ENCODE measurements around the gene EXOC1.

EXOC1 gene

DNA sequence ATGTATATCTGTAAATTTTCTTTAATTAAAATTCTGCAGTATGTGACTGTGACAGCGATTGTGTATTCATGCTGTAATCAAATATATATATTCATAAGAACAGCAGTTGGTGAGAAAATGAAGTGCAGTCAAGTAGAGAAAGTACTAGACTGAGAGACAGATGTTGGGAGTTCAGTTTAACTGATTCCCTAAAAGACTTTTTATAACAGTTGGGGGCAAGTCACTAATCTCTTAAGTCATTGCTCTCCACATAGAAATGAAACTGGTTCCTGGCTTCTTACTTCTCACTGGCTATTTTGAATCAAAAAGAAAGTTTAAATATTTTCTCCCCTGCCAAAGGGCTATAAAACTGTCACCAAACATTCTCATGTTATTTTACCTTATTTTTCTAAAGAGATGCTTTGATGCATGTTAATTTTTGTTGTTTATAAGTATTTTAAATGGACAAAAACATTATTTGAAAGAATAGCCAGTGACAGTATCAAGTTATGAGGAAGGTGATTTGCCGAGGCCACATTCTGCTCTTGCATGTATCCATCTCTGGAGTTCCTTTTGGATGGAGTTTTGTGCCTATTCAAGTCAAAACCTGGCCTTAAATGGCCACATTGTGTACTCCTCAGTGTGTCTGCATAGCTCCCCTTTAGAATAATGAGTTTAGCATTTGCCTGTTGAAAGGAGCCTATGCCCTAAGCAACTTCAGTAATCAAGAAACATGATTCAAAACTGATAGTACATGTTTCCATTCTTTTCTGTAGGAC, 30.8 kb downstream of the EXOC1 start:
- no peaks in the 10 kb centered on the region for H3K9me3 ChIP-seq (ENCODE audit: low read length)
- H3K9me2 ChIP-seq (ENCODE audit: low read depth, low read length): no peaks in the 10 kb centered on the region
- H3K36me3 ChIP-seq (ENCODE audit: insufficient read depth, low read length): peaks cover 23% of the 10 kb centered on the region
- H3K27ac ChIP-seq (ENCODE audit: low read depth, low read length, poor library complexity, severe bottlenecking): no peak overlapping the region
- no peaks in the 10 kb centered on the region for H4K20me1 ChIP-seq (ENCODE audit: insufficient read depth, low read length)
- TF ChIP-seq EZH2 (IDR thresholded peaks at IDR 0.05; ENCODE audit: borderline replicate concordance, low read length): no peak
- TF ChIP-seq, protein P1, sequence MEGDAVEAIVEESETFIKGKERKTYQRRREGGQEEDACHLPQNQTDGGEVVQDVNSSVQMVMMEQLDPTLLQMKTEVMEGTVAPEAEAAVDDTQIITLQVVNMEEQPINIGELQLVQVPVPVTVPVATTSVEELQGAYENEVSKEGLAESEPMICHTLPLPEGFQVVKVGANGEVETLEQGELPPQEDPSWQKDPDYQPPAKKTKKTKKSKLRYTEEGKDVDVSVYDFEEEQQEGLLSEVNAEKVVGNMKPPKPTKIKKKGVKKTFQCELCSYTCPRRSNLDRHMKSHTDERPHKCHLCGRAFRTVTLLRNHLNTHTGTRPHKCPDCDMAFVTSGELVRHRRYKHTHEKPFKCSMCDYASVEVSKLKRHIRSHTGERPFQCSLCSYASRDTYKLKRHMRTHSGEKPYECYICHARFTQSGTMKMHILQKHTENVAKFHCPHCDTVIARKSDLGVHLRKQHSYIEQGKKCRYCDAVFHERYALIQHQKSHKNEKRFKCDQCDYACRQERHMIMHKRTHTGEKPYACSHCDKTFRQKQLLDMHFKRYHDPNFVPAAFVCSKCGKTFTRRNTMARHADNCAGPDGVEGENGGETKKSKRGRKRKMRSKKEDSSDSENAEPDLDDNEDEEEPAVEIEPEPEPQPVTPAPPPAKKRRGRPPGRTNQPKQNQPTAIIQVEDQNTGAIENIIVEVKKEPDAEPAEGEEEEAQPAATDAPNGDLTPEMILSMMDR (IDR thresholded peaks at IDR 0.05; ENCODE audit: low read length): no peak
- no peaks in the 10 kb centered on the region for H3K27me3 ChIP-seq (ENCODE audit: insufficient read depth, low read length)
- no peak overlapping the region for H3K4me3 ChIP-seq (ENCODE audit: low read depth, low read length, poor library complexity, severe bottlenecking)
- H3F3A ChIP-seq (ENCODE audit: insufficient read depth, low read length): no peaks in the 10 kb centered on the region
- H3K9ac ChIP-seq (ENCODE audit: low read length): no peak overlapping the region
- no peaks in the 10 kb centered on the region for H3K79me2 ChIP-seq (ENCODE audit: insufficient read depth, low read length)
- H2AFZ ChIP-seq (ENCODE audit: low read length): no peak overlapping the region
- H3K4me1 ChIP-seq (ENCODE audit: insufficient read depth, low read length, severe bottlenecking): no peaks in the 10 kb centered on the region
- H3K4me2 ChIP-seq (ENCODE audit: low read length): no peak overlapping the region

DNA sequence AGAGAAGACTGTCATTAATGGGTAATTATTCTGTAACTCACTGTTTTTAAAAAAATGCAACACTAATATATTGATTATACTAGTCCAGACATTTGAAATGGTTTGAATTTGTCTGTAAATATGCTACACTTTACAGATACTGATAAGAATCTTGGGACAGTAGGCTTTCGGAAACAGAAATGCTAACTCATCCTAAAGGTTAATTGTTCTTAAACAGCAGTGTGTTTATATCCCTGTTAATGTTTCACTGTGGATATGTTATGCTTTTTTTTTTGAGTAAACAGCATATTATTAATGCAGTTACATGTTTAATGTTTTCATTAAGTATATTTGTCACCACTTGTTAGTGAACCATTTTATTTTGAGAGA, 31.4 kb downstream of the EXOC1 start:
- Histone ChIP-seq H3K9ac (ENCODE audit: low read length) (no peak overlapping the region), H3K36me3 (ENCODE audit: insufficient read depth, low read length) (peaks cover 26% of the 10 kb centered on the region), H3K4me1 (ENCODE audit: insufficient read depth, low read length, severe bottlenecking) (no peaks in the 10 kb centered on the region), H3F3A (ENCODE audit: insufficient read depth, low read length) (no peaks in the 10 kb centered on the region), H3K27me3 (ENCODE audit: insufficient read depth, low read length) (no peaks in the 10 kb centered on the region), H3K27ac (ENCODE audit: low read depth, low read length, poor library complexity, severe bottlenecking) (no peak overlapping the region), H3K4me2 (ENCODE audit: low read length) (no peak overlapping the region), H3K9me3 (ENCODE audit: low read length) (no peaks in the 10 kb centered on the region), H3K9me2 (ENCODE audit: low read depth, low read length) (no peaks in the 10 kb centered on the region), H4K20me1 (ENCODE audit: insufficient read depth, low read length) (no peaks in the 10 kb centered on the region), H2AFZ (ENCODE audit: low read length) (no peak overlapping the region), H3K4me3 (ENCODE audit: low read depth, low read length, poor library complexity, severe bottlenecking) (no peak overlapping the region), H3K79me2 (ENCODE audit: insufficient read depth, low read length) (no peaks in the 10 kb centered on the region)
- TF ChIP-seq, protein P1 (IDR thresholded peaks at IDR 0.05; ENCODE audit: low read length): no peak
- no peak for TF ChIP-seq EZH2 (IDR thresholded peaks at IDR 0.05; ENCODE audit: borderline replicate concordance, low read length)

DNA sequence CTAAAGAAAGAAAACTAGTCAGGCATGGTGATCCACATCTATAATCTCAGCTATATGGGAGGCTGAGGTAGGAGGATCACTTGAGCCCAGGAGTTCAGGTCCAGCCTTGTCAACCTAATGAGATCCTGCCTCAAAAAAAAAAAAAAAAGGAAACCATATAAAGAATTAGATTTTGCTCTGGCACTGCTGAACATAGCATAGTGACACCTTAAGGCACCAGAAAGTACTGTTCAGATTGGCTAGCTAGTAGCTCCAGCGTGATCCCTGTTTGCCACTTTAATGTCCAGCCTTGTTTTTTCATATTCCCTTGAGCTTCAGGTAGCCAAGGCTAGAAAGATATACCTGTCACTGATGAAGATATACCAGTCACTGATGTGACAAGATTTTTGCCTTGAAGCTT, 34.1 kb downstream of the EXOC1 start:
- Histone ChIP-seq H3K79me2 (ENCODE audit: insufficient read depth, low read length) (no peaks in the 10 kb centered on the region), H3K4me1 (ENCODE audit: insufficient read depth, low read length, severe bottlenecking) (no peaks in the 10 kb centered on the region), H3K4me2 (ENCODE audit: low read length) (no peak overlapping the region), H3K27ac (ENCODE audit: low read depth, low read length, poor library complexity, severe bottlenecking) (no peak overlapping the region), H3K9me2 (ENCODE audit: low read depth, low read length) (no peaks in the 10 kb centered on the region), H2AFZ (ENCODE audit: low read length) (no peak overlapping the region), H3K4me3 (ENCODE audit: low read depth, low read length, poor library complexity, severe bottlenecking) (no peak overlapping the region), H4K20me1 (ENCODE audit: insufficient read depth, low read length) (no peaks in the 10 kb centered on the region), H3K36me3 (ENCODE audit: insufficient read depth, low read length) (peaks cover 6% of the 10 kb centered on the region; the same call in 1 of the 2 replicates), H3K27me3 (ENCODE audit: insufficient read depth, low read length) (no peaks in the 10 kb centered on the region), H3K9ac (ENCODE audit: low read length) (no peak overlapping the region), H3F3A (ENCODE audit: insufficient read depth, low read length) (no peaks in the 10 kb centered on the region), H3K9me3 (ENCODE audit: low read length) (no peaks in the 10 kb centered on the region)
- TF ChIP-seq EZH2 (IDR thresholded peaks at IDR 0.05; ENCODE audit: borderline replicate concordance, low read length): no peak
- TF ChIP-seq, protein P1 (IDR thresholded peaks at IDR 0.05; ENCODE audit: low read length): no peak; the same call in 1 of the 2 replicates

Measured in OCI-LY1 (cell line).